A549 (cell line): ENCODE measurements around the gene SPTB. TPM values are rescaled to one million over a fixed set of nuclear protein-coding genes. Genes with fewer than 3 reads are reported as not detected.

Experiments
- ATAC-seq, 2 experiments: fragments of 200-7000 bp in 1 of 2; fragments of >200 bp in 1 of 2; cut with Nextera tagmentation in 1 of 2; cut with Tn5 transposase in 1 of 2; 3 replicates each; pipeline versions ENCODE4 v1.8.0 to v1.9.1; 2018 to 2020; ENCODE audit warnings: mild to moderate bottlenecking in 1 of 2, moderate library complexity in 1 of 2
- CTCF ChIA-PET: fragments of 300-600 bp; sonication (Branson Sonifier 250); formaldehyde crosslinking; extraction: SDS; loops from one replicate; lab custom pipeline; 2021; ENCODE audit warnings: antibody characterized with exemption, inconsistent platforms; lab: Yijun Ruan, JAX
- POLR2A ChIA-PET: fragments of 350-600 bp; formaldehyde crosslinking; extraction: SDS; loops from one replicate; lab custom pipeline; 2021; ENCODE audit warnings: antibody characterized with exemption, inconsistent platforms; lab: Yijun Ruan, JAX
- DNase-seq, 2 experiments: peaks; one replicate each; pipeline versions ENCODE4 v3.0.0 to v3.0.0-alpha.2; 2011 to 2016; ENCODE audit warnings: low read depth in 1 of 2, low spot score in 1 of 2
- FAIRE-seq: peaks from 2 replicates; lab custom pipeline; 2011; peaks lifted over from hg19 to GRCh38; lab: Jason Lieb, UNC
- H3K27ac ChIP-seq, 2 experiments: fragments of >200 bp; sonication (Bioruptor Twin); formaldehyde crosslinking; 3 replicates each; pipeline ENCODE4 v1.5.1; 2016 to 2017
- H3K4me1 ChIP-seq: fragments of >200 bp; sonication (Bioruptor Twin); formaldehyde crosslinking; 3 replicates; pipeline ENCODE4 v1.6.1; 2016
- H3K4me2 ChIP-seq: fragments of >200 bp; sonication (Bioruptor Twin); formaldehyde crosslinking; 3 replicates; pipeline ENCODE4 v1.6.1; 2016
- H3K4me3 ChIP-seq: fragments of >200 bp; sonication (Bioruptor Twin); formaldehyde crosslinking; 3 replicates; pipeline ENCODE4 v1.5.1; 2016
- H3K9me3 ChIP-seq: fragments of >200 bp; sonication (Bioruptor Twin); formaldehyde crosslinking; 3 replicates; pipeline ENCODE4 v1.6.1; 2016
- CHD4 ChIP-seq: fragments of 200-600 bp; sonication (generic); IDR thresholded peaks from 2 replicates; pipeline ENCODE4 v1.6.1; 2016; ENCODE audit warnings: antibody characterized with exemption, mild to moderate bottlenecking, borderline replicate concordance
- HMGXB4 ChIP-seq: fragments of 250-450 bp; sonication (Bioruptor Pico); IDR thresholded peaks from 2 replicates; pipeline ENCODE4 v1.5.0; 2021; ENCODE audit warnings: mild to moderate bottlenecking, moderate library complexity, borderline replicate concordance
- KDM1A ChIP-seq: fragments of 200-600 bp; sonication (generic); IDR thresholded peaks from 2 replicates; pipeline ENCODE4 v1.6.1; 2016; ENCODE audit warnings: low read depth, mild to moderate bottlenecking
- MAFK ChIP-seq: fragments of 450-650 bp; IDR thresholded peaks from 2 replicates; pipeline ENCODE4 v1.6.1; 2014; ENCODE audit not compliant: partially characterized antibody
- NPAS2 ChIP-seq: fragments of 250-450 bp; sonication (Bioruptor Pico); IDR thresholded peaks from 2 replicates; pipeline ENCODE4 v1.8.0; 2022; ENCODE audit warnings: mild to moderate bottlenecking, moderate library complexity, borderline replicate concordance
- RAD21 ChIP-seq, 2 experiments: fragments of >200 bp in 1 of 2; sonication (Bioruptor Twin) in 1 of 2; formaldehyde crosslinking in 1 of 2; IDR thresholded peaks in 1 of 2; conservative IDR thresholded peaks in 1 of 2; 2 replicates in 1 of 2; 3 replicates in 1 of 2; pipeline ENCODE4 v1.6.1; 2012 to 2018; ENCODE audit warnings: inconsistent platforms in 1 of 2
- RNF2 ChIP-seq: fragments of 200-600 bp; sonication (generic); IDR thresholded peaks from 2 replicates; pipeline ENCODE4 v1.6.1; 2016; ENCODE audit warnings: low read depth, mild to moderate bottlenecking, antibody characterized with exemption, moderate library complexity, borderline replicate concordance
- SMC3 ChIP-seq: fragments of >200 bp; sonication (Bioruptor Twin); formaldehyde crosslinking; IDR thresholded peaks from 3 replicates; pipeline ENCODE4 v1.6.1; 2018; ENCODE audit warnings: inconsistent platforms
- WGBS: methylation state at CpG from one replicate; pipeline ENCODE4 v1.1.6; 2017; ENCODE audit errors: missing lambda C conversion rate; 5-methylcytosine and 5-hydroxymethylcytosine counted together
- polyA plus RNA-seq, 4 experiments: library from polyadenylated mRNA; depleted of rRNA in 3 of 4; stranded (reverse); fragments of >200 nt; fragmentation: RNase III in 1 of 4; extraction: RNeasy Plus Mini Kit Qiagen cat#74134 plus additional on column Dnase treatment in 1 of 4; gene quantifications; 2 replicates in 3 of 4; 3 replicates in 1 of 4; pipeline ENCODE4 v1.2.3, GENCODE V29; 2011 to 2017
- small RNA-seq, 6 experiments: library from RNA; depleted of rRNA; stranded (forward); fragments of <200 nt; gene quantifications; one replicate each; pipeline ENCODE3, GENCODE V24; 2012
- TF ChIP-seq, protein P1 (sequence below): IDR thresholded peaks from 2 replicates; pipeline ENCODE4 v1.6.1; 2012
- TF ChIP-seq, protein P2 (sequence below): fragments of >200 bp; sonication (Bioruptor Twin); formaldehyde crosslinking; IDR thresholded peaks from 3 replicates; pipeline ENCODE4 v1.5.1; 2016

SPTB gene
- polyA plus RNA-seq, 2 of the 4 experiments (the other 2 are of a cell fraction): 0.27 to 2.1 TPM

DNA sequence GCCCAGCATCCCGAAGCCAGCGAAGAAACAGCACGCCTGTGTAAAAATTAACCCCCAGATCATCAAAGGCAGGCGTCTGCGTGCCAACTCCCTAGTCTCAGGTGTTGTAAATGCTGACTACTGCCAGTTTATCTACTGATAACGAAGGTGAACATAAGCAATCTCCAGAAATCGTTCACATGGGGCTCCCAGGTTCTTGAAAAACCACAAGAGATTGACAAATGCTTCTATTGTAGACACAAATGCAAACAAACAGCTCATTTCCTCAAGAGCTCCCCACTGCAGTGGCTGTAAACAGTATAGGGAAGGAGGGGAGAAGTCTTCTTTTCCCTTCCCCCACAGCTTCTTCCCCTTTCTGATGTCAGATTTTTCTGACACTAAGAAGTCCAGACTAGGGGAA, 180.8 kb downstream of the SPTB start:
- TF ChIP-seq, protein P1, sequence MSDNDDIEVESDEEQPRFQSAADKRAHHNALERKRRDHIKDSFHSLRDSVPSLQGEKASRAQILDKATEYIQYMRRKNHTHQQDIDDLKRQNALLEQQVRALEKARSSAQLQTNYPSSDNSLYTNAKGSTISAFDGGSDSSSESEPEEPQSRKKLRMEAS: peak; percentile 21; the same call in 1 of the 2 replicates
- TF ChIP-seq NPAS2 (no peak), RAD21 (conservative IDR thresholded peaks at IDR 0.05 in 1 of 2, IDR thresholded peaks at IDR 0.05 in 1 of 2) (no peak)
- TF ChIP-seq, all 56 proteins: peak for 1
- Histone ChIP-seq H3K4me1 (peaks cover 27% of the 10 kb centered on the region), H3K9me3 (no peaks in the 10 kb centered on the region), H3K27ac (peak overlapping the region in 1 of 2 experiments; percentile 66; a peak in 3 of 6 replicates), H3K4me3 (no peak overlapping the region), H3K4me2 (peak overlapping the region; percentile 40)
- CTCF ChIA-PET: interaction anchor here (0.9 to 3.4 kb wide), 9 partner anchors 9 to 193 kb away, joined by 3 to 16 read pairs (median 5); no protein-coding TSS in a partner anchor
- DNase-seq (peak in 1 of 2 experiments; percentile 38), ATAC-seq (peak; percentile 14 to 50; a peak in 3 of 6 replicates), FAIRE-seq (no peak)
- 58% methylated on average over 7 of the region's 7 CpGs for WGBS
- POLR2A ChIA-PET: no interaction called here

- Histone ChIP-seq H3K4me3 (no peak overlapping the region), H3K4me2 (no peak overlapping the region), H3K9me3 (no peaks in the 10 kb centered on the region), H3K27ac (peak overlapping the region in 1 of 2 experiments; percentile 17; a peak in 1 of 6 replicates)
- FAIRE-seq (no peak), DNase-seq (no peak)
- WGBS: 74% methylated on average over 4 of the region's 4 CpGs
- POLR2A ChIA-PET: no interaction called here
- CTCF ChIA-PET: interaction anchor here (0.9 to 3.4 kb wide), 3 partner anchors 64 to 195 kb away, joined by 3 to 16 read pairs (median 3); no protein-coding TSS in a partner anchor
- TF ChIP-seq RNF2 (no peak), CHD4 (no peak), KDM1A (no peak), HMGXB4 (CRISPR knock-in tag) (no peak), MAFK (no peak), SMC3 (no peak)
- TF ChIP-seq, protein P2, sequence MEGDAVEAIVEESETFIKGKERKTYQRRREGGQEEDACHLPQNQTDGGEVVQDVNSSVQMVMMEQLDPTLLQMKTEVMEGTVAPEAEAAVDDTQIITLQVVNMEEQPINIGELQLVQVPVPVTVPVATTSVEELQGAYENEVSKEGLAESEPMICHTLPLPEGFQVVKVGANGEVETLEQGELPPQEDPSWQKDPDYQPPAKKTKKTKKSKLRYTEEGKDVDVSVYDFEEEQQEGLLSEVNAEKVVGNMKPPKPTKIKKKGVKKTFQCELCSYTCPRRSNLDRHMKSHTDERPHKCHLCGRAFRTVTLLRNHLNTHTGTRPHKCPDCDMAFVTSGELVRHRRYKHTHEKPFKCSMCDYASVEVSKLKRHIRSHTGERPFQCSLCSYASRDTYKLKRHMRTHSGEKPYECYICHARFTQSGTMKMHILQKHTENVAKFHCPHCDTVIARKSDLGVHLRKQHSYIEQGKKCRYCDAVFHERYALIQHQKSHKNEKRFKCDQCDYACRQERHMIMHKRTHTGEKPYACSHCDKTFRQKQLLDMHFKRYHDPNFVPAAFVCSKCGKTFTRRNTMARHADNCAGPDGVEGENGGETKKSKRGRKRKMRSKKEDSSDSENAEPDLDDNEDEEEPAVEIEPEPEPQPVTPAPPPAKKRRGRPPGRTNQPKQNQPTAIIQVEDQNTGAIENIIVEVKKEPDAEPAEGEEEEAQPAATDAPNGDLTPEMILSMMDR: no peak
- TF ChIP-seq, protein P1: no peak
- TF ChIP-seq, all 56 proteins: peak for 0
- ATAC-seq: no peak
- peaks cover 16% of the 10 kb centered on the region for H3K4me1 ChIP-seq
These were observed 183.3 kb downstream of the SPTB start for GRCh38 chr14:64696355-64696857.

Small RNA genes within 50 kb of the gene (small RNA-seq; reads per million reads assigned to genes)
- gene RPPH1-2P: 0 to 0.43 (median 0) reads per million in 6 experiments

Other genes starting within 250 kb of the SPTB start
- gene PLEKHG3, start 175.5 kb downstream of the SPTB start, polyA plus RNA-seq (2011; rRNA removed): 29.8 and 30.5 TPM in 2 replicates
- gene PLEKHG3, start 175.5 kb downstream of the SPTB start, polyA plus RNA-seq (2017; fragmentation: RNase III; extraction: RNeasy Plus Mini Kit Qiagen cat#74134 plus additional on column Dnase treatment): 21.9 to 26.4 TPM (median 23.2 TPM) in 3 replicates
- 115 and 153 TPM in 2 replicates for gene CHURC1, start 34.5 kb upstream of the SPTB start, polyA plus RNA-seq (2011; rRNA removed)
- gene CHURC1, start 34.5 kb upstream of the SPTB start, polyA plus RNA-seq (2017; fragmentation: RNase III; extraction: RNeasy Plus Mini Kit Qiagen cat#74134 plus additional on column Dnase treatment): 150 to 151 TPM (median 151 TPM) in 3 replicates
- gene GPX2, start 62.8 kb upstream of the SPTB start, polyA plus RNA-seq (2011; rRNA removed): 876 and 1,354 TPM in 2 replicates
- 302 to 394 TPM (median 382 TPM) in 3 replicates for gene GPX2, start 62.8 kb upstream of the SPTB start, polyA plus RNA-seq (2017; fragmentation: RNase III; extraction: RNeasy Plus Mini Kit Qiagen cat#74134 plus additional on column Dnase treatment)
- gene RAB15, start 92.4 kb upstream of the SPTB start, polyA plus RNA-seq (2011; rRNA removed): 32.2 and 33.1 TPM in 2 replicates
- gene RAB15, start 92.4 kb upstream of the SPTB start, polyA plus RNA-seq (2017; fragmentation: RNase III; extraction: RNeasy Plus Mini Kit Qiagen cat#74134 plus additional on column Dnase treatment): 27.1 to 35.1 TPM (median 31.6 TPM) in 3 replicates
- 28.5 and 35.8 TPM in 2 replicates for gene FNTB, start 107.0 kb upstream of the SPTB start, polyA plus RNA-seq (2011; rRNA removed)
- gene FNTB, start 107.0 kb upstream of the SPTB start, polyA plus RNA-seq (2017; fragmentation: RNase III; extraction: RNeasy Plus Mini Kit Qiagen cat#74134 plus additional on column Dnase treatment): 31.2 to 41.9 TPM (median 37.3 TPM) in 3 replicates
- 42.9 and 53.2 TPM in 2 replicates for gene MAX, start 222.6 kb upstream of the SPTB start, polyA plus RNA-seq (2011; rRNA removed)
- gene MAX, start 222.6 kb upstream of the SPTB start, polyA plus RNA-seq (2017; fragmentation: RNase III; extraction: RNeasy Plus Mini Kit Qiagen cat#74134 plus additional on column Dnase treatment): 37.3 to 44.0 TPM (median 37.5 TPM) in 3 replicates